ENCODE data around the gene SKP1. TPM values are rescaled to one million over a fixed set of nuclear protein-coding genes. Genes with fewer than 3 reads are reported as not detected.

SKP1 gene
- total and polyA plus RNA-seq, 9 of the 15 experiments (the other 6 are each of a cell fraction or from before 2014, with no cell fraction given) = 301 to 2,109 (median 639) TPM

DNA sequence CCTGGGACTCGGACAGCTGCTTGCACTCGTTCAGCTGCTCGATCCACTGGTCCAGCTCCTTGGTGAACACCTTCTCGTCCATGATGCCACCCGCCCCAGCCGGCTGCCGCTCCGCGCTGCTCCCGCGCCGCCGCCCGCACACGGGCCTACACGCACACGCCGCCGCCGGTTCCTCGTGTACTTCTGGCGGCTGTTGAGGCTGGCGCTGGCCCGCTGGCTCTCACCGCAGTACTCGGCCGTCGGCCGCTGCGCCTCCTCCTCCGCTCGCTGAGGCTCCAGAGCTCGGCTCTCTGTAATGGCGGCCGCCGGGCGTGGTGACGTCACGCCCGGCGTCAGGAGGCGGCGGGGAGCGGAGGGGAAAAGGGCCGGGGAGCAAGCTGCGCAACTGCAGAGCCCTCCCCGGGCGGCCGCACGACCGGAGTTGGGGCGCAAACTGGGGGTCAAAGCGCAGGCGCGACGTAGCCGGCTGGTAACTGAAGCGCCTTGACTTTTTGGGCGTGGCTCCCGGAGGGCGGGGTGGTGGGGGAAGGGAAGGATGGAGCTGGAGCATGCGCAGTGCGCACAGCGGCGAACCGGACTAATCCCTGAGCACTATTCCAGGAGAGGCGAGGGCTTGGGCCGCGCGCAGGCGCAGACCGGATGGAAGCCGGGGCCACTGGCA, 49.2 kb upstream of the SKP1 start, which contains the start of gene PPP2CA (continued):
- TF ChIP-seq RUNX1 (IDR thresholded peaks at IDR 0.05; ENCODE audit: low read depth) (no peak), ZFP1 (CRISPR knock-in tag; IDR thresholded peaks at IDR 0.05) (no peak), NRF1 (conservative IDR thresholded peaks at IDR 0.05 in 1 of 2, IDR thresholded peaks at IDR 0.05 in 1 of 2) (peak; percentile 100), GMEB1 (CRISPR knock-in tag; IDR thresholded peaks at IDR 0.05) (peak; percentile 95), EGR1 (conservative IDR thresholded peaks at IDR 0.05) (peak; percentile 58), ZNF79 (CRISPR knock-in tag; IDR thresholded peaks at IDR 0.05; ENCODE audit: low read depth) (no peak)
- TF ChIP-seq, protein P1, sequence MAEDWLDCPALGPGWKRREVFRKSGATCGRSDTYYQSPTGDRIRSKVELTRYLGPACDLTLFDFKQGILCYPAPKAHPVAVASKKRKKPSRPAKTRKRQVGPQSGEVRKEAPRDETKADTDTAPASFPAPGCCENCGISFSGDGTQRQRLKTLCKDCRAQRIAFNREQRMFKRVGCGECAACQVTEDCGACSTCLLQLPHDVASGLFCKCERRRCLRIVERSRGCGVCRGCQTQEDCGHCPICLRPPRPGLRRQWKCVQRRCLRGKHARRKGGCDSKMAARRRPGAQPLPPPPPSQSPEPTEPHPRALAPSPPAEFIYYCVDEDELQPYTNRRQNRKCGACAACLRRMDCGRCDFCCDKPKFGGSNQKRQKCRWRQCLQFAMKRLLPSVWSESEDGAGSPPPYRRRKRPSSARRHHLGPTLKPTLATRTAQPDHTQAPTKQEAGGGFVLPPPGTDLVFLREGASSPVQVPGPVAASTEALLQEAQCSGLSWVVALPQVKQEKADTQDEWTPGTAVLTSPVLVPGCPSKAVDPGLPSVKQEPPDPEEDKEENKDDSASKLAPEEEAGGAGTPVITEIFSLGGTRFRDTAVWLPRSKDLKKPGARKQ (CRISPR knock-in tag; IDR thresholded peaks at IDR 0.05) = no peak
- TF ChIP-seq, protein P2, sequence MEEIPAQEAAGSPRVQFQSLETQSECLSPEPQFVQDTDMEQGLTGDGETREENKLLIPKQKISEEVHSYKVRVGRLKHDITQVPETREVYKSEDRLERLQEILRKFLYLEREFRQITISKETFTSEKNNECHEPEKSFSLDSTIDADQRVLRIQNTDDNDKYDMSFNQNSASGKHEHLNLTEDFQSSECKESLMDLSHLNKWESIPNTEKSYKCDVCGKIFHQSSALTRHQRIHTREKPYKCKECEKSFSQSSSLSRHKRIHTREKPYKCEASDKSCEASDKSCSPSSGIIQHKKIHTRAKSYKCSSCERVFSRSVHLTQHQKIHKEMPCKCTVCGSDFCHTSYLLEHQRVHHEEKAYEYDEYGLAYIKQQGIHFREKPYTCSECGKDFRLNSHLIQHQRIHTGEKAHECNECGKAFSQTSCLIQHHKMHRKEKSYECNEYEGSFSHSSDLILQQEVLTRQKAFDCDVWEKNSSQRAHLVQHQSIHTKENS (CRISPR knock-in tag; IDR thresholded peaks at IDR 0.05) = no peak

Measured in K562 (cell line).